Body of pancreas (tissue), 4 donors: ENCODE data around the gene PTPRN2. TPM values are rescaled to one million over a fixed set of nuclear protein-coding genes. Genes with fewer than 3 reads are reported as not detected.
"Not testable (repeated sequence)": the region's sequence is repeated elsewhere in the genome, so short reads cannot be mapped to it uniquely, and the experiment has no call there.

Experiments used
- ATAC-seq: fragments of 150-250 bp; one replicate; pipeline ENCODE4 v1.9.1; 2016
- DNase-seq, 4 donors: peaks; one replicate each; pipeline ENCODE4 v3.0.0-alpha.2; 2019
- H3K27ac ChIP-seq, 4 donors: fragments of 200-600 bp; sonication (generic); 1 replicate in 3 of 4; 2 replicates in 1 of 4; pipeline versions ENCODE4 v1.5.1 to v1.6.1; 2016 to 2019; ENCODE audit warnings: mild to moderate bottlenecking in 1 of 4, mixed read lengths in 1 of 4, moderate library complexity in 1 of 4
- H3K27me3 ChIP-seq, 2 donors: fragments of 200-600 bp; sonication (generic); one replicate each; pipeline ENCODE4 v1.6.0; 2016; ENCODE audit warnings: mild to moderate bottlenecking in 1 of 2
- H3K36me3 ChIP-seq, 2 donors: fragments of 200-600 bp; sonication (generic); replicated peaks in 1 of 2; 2 replicates each; pipeline ENCODE4 v1.5.1; 2016; ENCODE audit warnings: low read depth in 2 of 2; ENCODE audit not compliant: insufficient read depth in 1 of 2
- H3K4me1 ChIP-seq: fragments of 200-600 bp; sonication (generic); one replicate; pipeline ENCODE4 v1.6.0; 2016
- H3K4me3 ChIP-seq, 2 donors: fragments of 200-600 bp; sonication (generic); 1 replicate in 1 of 2; 2 replicates in 1 of 2; pipeline ENCODE4 v1.5.1; 2016 to 2019
- H3K9me3 ChIP-seq, 3 donors: fragments of 200-600 bp; sonication (generic); 1 replicate in 2 of 3; 2 replicates in 1 of 3; pipeline ENCODE4 v1.5.1; 2016
- CTCF ChIP-seq, 7 experiments: fragments of 450-650 bp in 4 of 7; fragments of 200-600 bp in 3 of 7; sonication (generic) in 3 of 7; IDR thresholded peaks; one replicate each; pipeline ENCODE4 v1.5.1; 2016 to 2019; ENCODE audit warnings: antibody characterized with exemption in 7 of 7
- POLR2A ChIP-seq, 3 donors: fragments of 450-650 bp; IDR thresholded peaks; one replicate each; pipeline ENCODE4 v1.6.1; 2016; ENCODE audit warnings: antibody characterized with exemption in 3 of 3, mild to moderate bottlenecking in 2 of 3
- WGBS, 2 donors: methylation state at CpG; one replicate each; pipeline ENCODE4 v1.1.5; 2017; 5-methylcytosine and 5-hydroxymethylcytosine counted together
- intact Hi-C: fragments of 100-400 bp; cut with DNase I; formaldehyde crosslinking; loops from one replicate; pipeline ENCODE4 v1.15.1; 2023
- total RNA-seq, 2 donors: library from RNA; depleted of rRNA; stranded (reverse); fragments of >200 nt; gene quantifications; one replicate each; pipeline ENCODE4 v1.1.0, GENCODE V29; 2016

Gene PTPRN2
- total RNA-seq, 2 donors from 2014 or later = 31.6 to 76.1 TPM

GRCh38 chr7:158256091-158256816, 331.4 kb downstream of the PTPRN2 start:
- intact Hi-C loops = no loop called here
- WGBS, 2 donors = 87 to 88% methylated on average over 12 to 19 of the region's 19 CpGs
- no peaks in the 10 kb centered on the region for H3K27me3 ChIP-seq
- no peak overlapping the region for H3K27ac ChIP-seq
- no peak for TF ChIP-seq CTCF (IDR thresholded peaks at IDR 0.05)
- no peak for TF ChIP-seq POLR2A (IDR thresholded peaks at IDR 0.05)
- no peak overlapping the region for H3K4me3 ChIP-seq
- DNase-seq (no peak), ATAC-seq (no peak)
- no peaks in the 10 kb centered on the region for H3K9me3 ChIP-seq
- no peaks in the 10 kb centered on the region for H3K4me1 ChIP-seq
- H3K36me3 ChIP-seq = no peaks in the 10 kb centered on the region

GRCh38 chr7:158255558-158255957, 332.1 kb downstream of the PTPRN2 start:
- intact Hi-C loops = no loop called here
- Histone ChIP-seq H3K27ac (no peak overlapping the region), H3K36me3 (no peaks in the 10 kb centered on the region), H3K4me3 (no peak overlapping the region), H3K4me1 (no peaks in the 10 kb centered on the region), H3K27me3 (no peaks in the 10 kb centered on the region), H3K9me3 (no peaks in the 10 kb centered on the region)
- 87 to 96% methylated on average over 6 to 7 of the region's 7 CpGs for WGBS, 2 donors
- TF ChIP-seq POLR2A (IDR thresholded peaks at IDR 0.05) (no peak), CTCF (IDR thresholded peaks at IDR 0.05) (no peak)
- ATAC-seq (no peak), DNase-seq (no peak)

GRCh38 chr7:158255156-158255555, 332.5 kb downstream of the PTPRN2 start:
- 90 to 94% methylated on average over 11 of the region's 11 CpGs for WGBS, 2 donors
- Histone ChIP-seq H3K27me3 (no peaks in the 10 kb centered on the region), H3K36me3 (no peaks in the 10 kb centered on the region), H3K4me3 (no peak overlapping the region), H3K9me3 (no peaks in the 10 kb centered on the region), H3K4me1 (no peaks in the 10 kb centered on the region), H3K27ac (no peak overlapping the region)
- TF ChIP-seq CTCF (IDR thresholded peaks at IDR 0.05) = no peak
- TF ChIP-seq POLR2A (IDR thresholded peaks at IDR 0.05) = no peak
- peak in 1 of 4 donors; percentile 0 for DNase-seq
- no peak for ATAC-seq
- intact Hi-C loops = no loop called here

GRCh38 chr7:158253670-158254045, 334.0 kb downstream of the PTPRN2 start:
- H3K4me1 ChIP-seq = not testable (repeated sequence)

GRCh38 chr7:158252837-158253669, 334.6 kb downstream of the PTPRN2 start:
- H3K9me3 ChIP-seq = no peaks in the 10 kb centered on the region
- intact Hi-C loops = no loop called here
- H3K27ac ChIP-seq = no peak overlapping the region
- TF ChIP-seq POLR2A (IDR thresholded peaks at IDR 0.05) (no peak), CTCF (IDR thresholded peaks at IDR 0.05) (no peak)
- 72 to 84% methylated on average over 22 to 32 of the region's 34 CpGs for WGBS, 2 donors
- ATAC-seq = no peak
- H3K4me3 ChIP-seq = no peak overlapping the region
- H3K36me3 ChIP-seq = no peaks in the 10 kb centered on the region
- no peaks in the 10 kb centered on the region for H3K27me3 ChIP-seq
- H3K4me1 ChIP-seq = no peaks in the 10 kb centered on the region
- DNase-seq = peak in 1 of 4 donors; percentile 6

More at GRCh38 chr7:158253670-158254045, 334.0 kb downstream of the PTPRN2 start:
- H3K27ac ChIP-seq, H3K4me3 ChIP-seq, ATAC-seq, DNase-seq, H3K36me3 ChIP-seq, H3K27me3 ChIP-seq, intact Hi-C loops, H3K9me3 ChIP-seq: not testable (repeated sequence)
- 72 to 77% methylated on average over 11 to 12 of the region's 16 CpGs for WGBS, 2 donors
